Gastrocnemius medialis (tissue), 4 donors: ENCODE results near the gene TEX51. TPM values are rescaled to one million over a fixed set of nuclear protein-coding genes. Genes with fewer than 3 reads are reported as not detected.

Experiments used
- ATAC-seq, 2 donors: fragments of 150-250 bp; one replicate each; pipeline ENCODE4 v1.9.1; 2016
- DNase-seq, 2 donors: peaks; one replicate each; pipeline ENCODE4 v3.0.0-alpha.2; 2019
- H3K27ac ChIP-seq, 4 donors: fragments of 200-600 bp; sonication (generic); 1 replicate in 1 of 4; 2 replicates in 3 of 4; pipeline ENCODE4 v1.5.1; 2016 to 2018; ENCODE audit warnings: mild to moderate bottlenecking in 2 of 4, moderate library complexity in 1 of 4
- H3K27me3 ChIP-seq, 3 donors: fragments of 200-600 bp; sonication (generic) in 2 of 3; 1 replicate in 1 of 3; 2 replicates in 2 of 3; pipeline versions ENCODE4 v1.5.1 to v1.6.0; 2016 to 2019; ENCODE audit warnings: mild to moderate bottlenecking in 1 of 3, moderate library complexity in 1 of 3
- H3K36me3 ChIP-seq, 2 donors: fragments of 200-600 bp; sonication (generic) in 1 of 2; one replicate each; pipeline ENCODE4 v1.5.1; 2017 to 2018
- H3K4me1 ChIP-seq, 2 donors: fragments of 200-600 bp; sonication (generic) in 1 of 2; one replicate each; pipeline ENCODE4 v1.5.1; 2016 to 2017; ENCODE audit warnings: mild to moderate bottlenecking in 2 of 2
- H3K4me3 ChIP-seq, 4 donors: fragments of 200-600 bp; sonication (generic) in 3 of 4; 1 replicate in 1 of 4; 2 replicates in 3 of 4; pipeline ENCODE4 v1.5.1; 2016 to 2019; ENCODE audit warnings: mild to moderate bottlenecking in 2 of 4
- H3K9me3 ChIP-seq, 3 donors: fragments of 200-600 bp; sonication (generic) in 2 of 3; 1 replicate in 1 of 3; 2 replicates in 2 of 3; pipeline ENCODE4 v1.5.1; 2016 to 2019
- CTCF ChIP-seq, 5 experiments: fragments of 450-650 bp in 3 of 5; fragments of 200-600 bp in 2 of 5; sonication (generic) in 2 of 5; IDR thresholded peaks in 4 of 5; conservative IDR thresholded peaks in 1 of 5; 1 replicate in 4 of 5; 2 replicates in 1 of 5; pipeline ENCODE4 v1.5.1; 2016 to 2019; ENCODE audit warnings: antibody characterized with exemption in 5 of 5, mild to moderate bottlenecking in 3 of 5, moderate library complexity in 3 of 5
- POLR2A ChIP-seq, 2 donors: fragments of 450-650 bp; IDR thresholded peaks; one replicate each; pipeline ENCODE4 v1.6.1; 2017; ENCODE audit warnings: antibody characterized with exemption in 2 of 2, mild to moderate bottlenecking in 2 of 2, moderate library complexity in 2 of 2
- in situ Hi-C, 4 donors: fragments of 200-750 bp; cut with MboI; loops; one replicate each; pipeline versions ENCODE4 v1.15.0 to v1.8.0; 2017; ENCODE audit warnings: low sequenced_read_pairs in 4 of 4
- intact Hi-C: fragments of 100-400 bp; cut with DNase I; formaldehyde crosslinking; loops from one replicate; pipeline ENCODE4 v1.15.1; 2023; ENCODE audit warnings: low total_unique reads
- total RNA-seq, 4 donors: library from RNA; depleted of rRNA; stranded (reverse); fragments of >200 nt; gene quantifications; one replicate each; pipeline versions ENCODE4 v1.1.0 to v1.2.3, GENCODE V29; 2016

TEX51 gene
- total RNA-seq, 4 donors from 2014 or later, result not detected

GRCh38 chr2:126876631-126877030, 22.1 kb upstream of the TEX51 start:
- no peak for ATAC-seq
- no peaks in the 10 kb centered on the region for H3K27me3 ChIP-seq
- no peak overlapping the region for H3K4me3 ChIP-seq
- no peak overlapping the region for H3K27ac ChIP-seq
- in situ Hi-C loops, result no loop called here
- DNase-seq, result no peak
- no peaks in the 10 kb centered on the region for H3K4me1 ChIP-seq
- no peaks in the 10 kb centered on the region for H3K36me3 ChIP-seq
- peaks cover 0 to 3% (median 0%) of the 10 kb centered on the region in 3 donors for H3K9me3 ChIP-seq
- intact Hi-C loops, result no loop called here
- TF ChIP-seq POLR2A (IDR thresholded peaks at IDR 0.05) (no peak), CTCF (IDR thresholded peaks at IDR 0.05 in 4 of 5, conservative IDR thresholded peaks at IDR 0.05 in 1 of 5) (no peak)

- Histone ChIP-seq H3K27me3 (no peaks in the 10 kb centered on the region), H3K4me3 (no peak overlapping the region), H3K4me1 (no peaks in the 10 kb centered on the region), H3K9me3 (peaks cover 0 to 3% (median 0%) of the 10 kb centered on the region in 3 donors), H3K36me3 (no peaks in the 10 kb centered on the region), H3K27ac (no peak overlapping the region)
- no peak for TF ChIP-seq CTCF (IDR thresholded peaks at IDR 0.05 in 4 of 5, conservative IDR thresholded peaks at IDR 0.05 in 1 of 5)
- TF ChIP-seq POLR2A (IDR thresholded peaks at IDR 0.05), result no peak
- no peak for DNase-seq
- in situ Hi-C loops, result no loop called here
- no peak for ATAC-seq
- intact Hi-C loops, result no loop called here
Observed at GRCh38 chr2:126877041-126877440, 21.6 kb upstream of the TEX51 start.

GRCh38 chr2:126877861-126878565, 20.7 kb upstream of the TEX51 start:
- in situ Hi-C loops (no loop called here), intact Hi-C loops (no loop called here)
- Histone ChIP-seq H3K9me3 (peaks cover 0 to 3% (median 0%) of the 10 kb centered on the region in 3 donors), H3K36me3 (no peaks in the 10 kb centered on the region), H3K4me1 (no peaks in the 10 kb centered on the region), H3K27me3 (no peaks in the 10 kb centered on the region), H3K4me3 (no peak overlapping the region), H3K27ac (no peak overlapping the region)
- ATAC-seq, result no peak
- DNase-seq, result no peak
- no peak for TF ChIP-seq POLR2A (IDR thresholded peaks at IDR 0.05)

DNA sequence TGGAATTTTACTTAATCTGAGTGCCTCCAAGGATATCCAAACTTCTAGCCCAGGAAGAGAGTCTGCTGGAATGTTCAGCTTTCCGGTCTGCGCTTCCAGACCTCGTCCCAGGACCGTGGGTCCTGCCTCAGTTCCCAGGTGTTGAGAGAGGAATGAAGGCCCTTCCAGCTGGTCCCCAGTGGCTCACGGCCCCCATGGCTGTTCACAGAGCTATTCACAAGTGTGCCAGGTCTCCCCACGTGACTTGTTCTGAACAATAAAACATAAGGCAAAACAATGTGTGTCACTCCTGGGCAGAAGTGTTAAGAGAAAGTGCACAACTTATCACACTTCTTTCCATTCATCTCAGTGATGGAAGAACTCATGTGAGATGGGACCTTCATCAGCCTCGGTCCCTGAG, 20.1 kb upstream of the TEX51 start:
- H3K27me3 ChIP-seq, result no peaks in the 10 kb centered on the region
- H3K4me3 ChIP-seq, result no peak overlapping the region
- H3K36me3 ChIP-seq, result no peaks in the 10 kb centered on the region
- in situ Hi-C loops, result no loop called here
- peaks cover 0 to 3% (median 0%) of the 10 kb centered on the region in 3 donors for H3K9me3 ChIP-seq
- H3K27ac ChIP-seq, result no peak overlapping the region
- intact Hi-C loops, result no loop called here
- no peak for TF ChIP-seq CTCF (IDR thresholded peaks at IDR 0.05 in 4 of 5, conservative IDR thresholded peaks at IDR 0.05 in 1 of 5)
- TF ChIP-seq POLR2A (IDR thresholded peaks at IDR 0.05), result no peak
- no peak for ATAC-seq
- no peaks in the 10 kb centered on the region for H3K4me1 ChIP-seq
- DNase-seq, result no peak

- intact Hi-C loops, result no loop called here
- DNase-seq (no peak), ATAC-seq (no peak)
Observed at GRCh38 chr2:126879348-126880298, 19.1 kb upstream of the TEX51 start.

More at GRCh38 chr2:126879348-126880298, 19.1 kb upstream of the TEX51 start:
- in situ Hi-C loops, result no loop called here
- H3K36me3 ChIP-seq, result no peaks in the 10 kb centered on the region
- H3K4me1 ChIP-seq, result no peaks in the 10 kb centered on the region
- TF ChIP-seq CTCF (IDR thresholded peaks at IDR 0.05 in 4 of 5, conservative IDR thresholded peaks at IDR 0.05 in 1 of 5) (no peak), POLR2A (IDR thresholded peaks at IDR 0.05) (no peak)
- H3K9me3 ChIP-seq, result peaks cover 0 to under 1% (median 0%) of the 10 kb centered on the region in 3 donors
- H3K27me3 ChIP-seq, result no peaks in the 10 kb centered on the region
- no peak overlapping the region for H3K27ac ChIP-seq
- no peak overlapping the region for H3K4me3 ChIP-seq
